GM19468 (cell line): ENCODE results near the gene COX20.
A peak's percentile ranks its signal among the peaks of the same experiment; 100 is the strongest.
"Not testable (repeated sequence)": the region's sequence is repeated elsewhere in the genome, so short reads cannot be mapped to it uniquely, and the experiment has no call there.

Experiments
- ATAC-seq: cut with Tn5 transposase; IDR thresholded peaks from one replicate; pipeline ENCODE4 v1.9.1; 2021; ENCODE audit warnings: mild to moderate bottlenecking, moderate library complexity, moderate number of reproducible peaks; ENCODE audit not compliant: unreplicated experiment; ENCODE audit errors: extremely low read depth

Gene COX20, protein sequence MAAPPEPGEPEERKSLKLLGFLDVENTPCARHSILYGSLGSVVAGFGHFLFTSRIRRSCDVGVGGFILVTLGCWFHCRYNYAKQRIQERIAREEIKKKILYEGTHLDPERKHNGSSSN

DNA sequence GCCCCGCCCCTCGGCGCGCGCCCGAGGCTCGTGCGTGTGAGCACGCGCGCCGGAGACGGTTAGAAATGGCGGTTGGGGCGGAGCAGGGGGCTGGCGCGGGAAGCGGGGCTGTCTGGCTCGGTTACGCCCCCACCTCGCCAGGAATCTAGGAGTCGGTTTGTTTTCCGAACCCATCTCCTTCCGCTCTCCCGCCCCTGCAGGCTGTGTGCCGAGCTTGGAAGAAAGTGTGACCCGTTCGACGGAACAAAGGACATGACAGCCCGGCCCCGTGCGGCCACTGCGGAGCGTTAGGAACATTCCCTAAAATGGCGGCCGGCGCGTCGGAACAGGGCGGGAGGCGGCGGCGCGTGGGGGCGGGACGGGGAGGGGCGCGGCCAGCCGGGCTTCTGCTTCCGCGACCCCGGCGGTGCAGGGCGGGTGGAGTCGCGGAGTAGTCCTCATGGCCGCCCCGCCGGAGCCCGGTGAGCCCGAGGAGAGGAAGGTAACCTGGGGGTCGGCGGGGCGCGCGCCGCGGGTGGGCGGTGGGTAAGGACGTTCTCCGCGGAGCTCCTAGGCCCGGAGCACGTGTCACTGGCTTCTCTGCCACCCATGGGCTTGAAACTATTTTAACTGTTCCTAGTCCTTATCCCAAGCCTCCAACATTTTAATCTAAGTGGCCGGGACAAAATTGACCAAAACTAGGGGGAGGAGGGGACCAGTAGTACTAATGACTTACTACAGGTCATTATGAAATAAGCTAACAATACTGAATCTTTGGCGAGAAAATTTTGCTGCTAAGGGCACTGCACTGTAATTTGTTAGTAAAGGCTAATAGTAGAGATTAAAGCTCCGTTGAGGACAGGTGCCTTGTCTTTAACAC lies at the start of gene COX20:
COX20 (plus strand) TSS at position 383 of the 859 bp plus-strand sequence; CDS start at position 440, 57 bp downstream.
- ATAC-seq, result peak; percentile 41

DNA sequence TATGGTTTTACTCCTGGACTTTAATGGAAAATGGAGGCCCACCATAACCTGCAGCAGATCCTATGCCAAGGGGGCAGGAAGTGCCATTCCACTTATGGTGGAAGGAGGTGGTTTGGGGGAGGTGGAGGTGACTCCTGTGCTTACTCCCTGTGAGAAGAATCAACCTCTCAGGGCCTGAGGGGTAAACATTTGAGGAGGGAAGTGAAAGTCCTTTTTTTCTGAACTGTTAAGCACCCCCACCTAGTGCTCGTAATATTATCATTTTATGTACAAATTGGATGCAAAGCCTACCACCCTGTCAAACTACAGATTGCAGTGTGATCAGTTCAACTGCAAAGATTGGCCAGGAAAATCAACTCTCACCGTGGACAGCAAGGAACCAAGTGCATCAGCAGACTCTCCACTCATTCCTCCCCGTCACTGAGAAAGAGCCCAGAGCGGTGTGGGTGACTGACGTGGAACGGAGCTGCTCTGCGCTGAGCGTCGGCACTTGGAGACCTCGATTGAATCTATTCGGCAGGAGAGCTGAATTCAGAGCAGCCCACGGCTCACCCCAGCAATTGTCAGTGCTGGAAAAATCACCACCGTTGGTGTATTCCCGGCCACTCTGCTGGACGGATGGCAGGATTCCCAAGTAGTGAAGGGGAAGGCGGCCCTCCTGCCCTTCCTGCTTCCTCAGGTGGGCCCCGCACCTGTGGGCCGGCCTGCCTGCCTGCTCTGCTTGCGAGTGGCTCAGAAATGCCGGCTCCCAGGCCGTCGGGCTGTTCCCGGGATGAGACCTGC lies 46.8 kb upstream of the COX20 start:
- no peak for ATAC-seq

DNA sequence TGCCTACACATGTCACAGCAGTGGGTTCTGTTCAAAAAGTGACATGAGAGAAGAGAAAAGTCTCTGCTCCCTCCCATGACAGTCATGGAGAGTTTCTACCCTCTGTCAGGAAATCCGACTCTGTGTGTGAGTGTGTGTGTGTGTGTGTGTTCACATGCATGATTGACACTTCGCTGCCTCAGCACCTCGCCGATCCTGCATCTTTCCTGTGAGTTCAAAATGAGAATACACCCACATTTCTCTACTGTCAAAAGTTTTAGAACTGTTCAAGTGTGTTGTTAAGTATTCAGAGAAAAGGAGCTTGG lies 46.2 kb upstream of the COX20 start:
- no peak for ATAC-seq

DNA sequence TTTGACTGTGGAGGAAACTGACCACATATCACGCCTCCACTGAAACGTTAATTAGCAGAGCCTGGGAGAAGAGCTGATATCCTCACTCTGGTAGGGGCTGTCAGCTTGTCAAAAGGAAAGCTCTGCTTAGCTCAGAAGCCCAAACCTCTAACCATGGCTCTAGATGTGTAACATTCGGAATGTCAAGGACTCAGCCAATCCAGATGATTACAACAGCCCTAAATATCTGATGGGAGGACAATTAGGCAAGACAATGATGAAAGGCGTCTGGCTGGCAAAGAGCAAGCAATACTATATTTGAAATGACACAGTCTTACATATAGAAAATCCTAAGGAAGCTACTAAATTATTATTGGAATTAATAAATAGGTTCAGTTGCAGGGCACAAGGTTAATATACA lies 45.7 kb upstream of the COX20 start:
- no peak for ATAC-seq

DNA sequence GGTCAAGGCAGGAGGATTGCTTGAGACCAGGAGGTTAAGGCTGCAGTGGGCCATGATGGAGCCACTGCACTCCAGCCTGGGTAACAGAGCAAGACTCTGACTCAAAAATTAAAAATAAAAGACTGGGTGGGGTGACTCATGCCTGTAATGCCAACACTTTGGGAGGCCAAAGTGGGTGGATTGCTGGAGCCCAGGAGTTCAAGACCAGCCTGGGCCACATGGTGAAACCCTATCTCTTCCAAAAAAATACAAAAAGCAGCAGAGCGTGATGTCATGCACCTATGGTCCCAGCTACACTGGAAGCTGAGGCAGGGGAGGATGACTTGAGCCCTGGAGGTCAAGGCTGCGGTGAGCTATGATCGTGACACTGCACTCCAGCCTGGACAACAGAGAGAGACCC lies 44.4 kb upstream of the COX20 start:
- no peak for ATAC-seq

DNA sequence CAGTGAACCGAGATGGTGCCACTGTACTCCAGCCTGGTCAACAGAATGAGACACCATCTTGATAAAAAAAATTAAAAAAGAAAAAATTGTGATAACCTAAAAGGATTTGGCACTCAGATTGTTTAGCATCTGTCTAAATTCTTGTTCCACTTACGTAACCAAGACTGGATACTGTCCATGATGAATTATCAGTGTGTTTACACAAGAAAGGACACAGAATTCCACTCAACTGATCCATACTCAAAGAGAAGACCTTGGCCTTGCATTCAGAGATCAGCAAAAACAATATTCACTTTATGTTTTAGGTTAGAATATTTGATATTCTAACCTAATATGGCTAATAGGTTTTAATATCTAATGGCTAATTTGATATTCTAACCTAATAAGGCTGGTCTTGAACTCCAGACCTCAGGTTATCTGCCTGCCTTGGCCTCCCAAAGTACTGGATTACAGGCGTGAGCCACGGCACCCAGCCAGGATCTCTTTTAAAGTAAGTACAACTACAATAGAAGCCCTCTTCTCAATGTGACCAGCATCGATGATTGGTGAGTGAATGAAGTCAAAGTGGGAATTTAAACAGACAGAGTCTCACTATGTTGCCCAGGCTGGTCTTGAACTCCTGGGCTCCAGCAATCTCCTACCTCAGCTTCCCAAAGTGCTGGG lies 43.1 kb upstream of the COX20 start:
- no peak for ATAC-seq

DNA sequence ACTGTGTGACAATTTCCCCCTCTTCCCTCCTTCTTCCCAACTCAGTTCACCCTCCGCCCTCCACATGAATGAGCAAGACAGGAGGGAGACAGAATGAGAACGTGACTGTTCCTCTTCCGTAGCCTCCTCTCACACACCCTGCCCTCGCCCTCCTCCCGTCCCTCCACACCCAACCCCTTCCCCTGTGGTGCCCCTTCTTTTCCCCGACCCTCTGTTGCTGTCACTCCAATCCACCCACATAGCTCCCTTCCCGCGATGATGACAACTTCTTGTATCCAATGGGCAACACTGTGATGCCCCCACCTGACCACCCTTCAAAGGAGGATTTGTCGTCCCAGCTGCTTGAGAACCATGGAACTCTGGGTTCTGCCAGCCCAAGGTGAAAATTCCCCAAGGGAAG lies 41.4 kb upstream of the COX20 start:
- ATAC-seq, result no peak

DNA sequence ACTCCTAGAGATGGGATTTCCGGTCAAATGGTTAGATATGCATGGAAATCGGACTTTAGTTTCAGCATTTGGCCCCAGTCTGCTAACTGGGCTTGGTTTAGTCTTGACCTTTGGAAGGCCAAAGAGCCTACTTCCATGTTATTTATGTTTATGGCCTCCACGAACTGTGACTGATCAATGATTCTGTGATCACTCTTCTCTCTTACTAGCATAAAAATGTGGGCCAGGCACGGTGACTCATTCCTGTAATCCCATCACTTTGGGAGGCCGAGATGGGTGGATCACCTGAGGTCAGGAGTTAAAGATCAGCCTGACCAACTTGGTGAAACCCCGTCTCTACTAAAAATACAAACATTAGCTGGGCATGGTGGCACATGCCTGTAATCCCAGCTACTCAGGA lies 40.9 kb upstream of the COX20 start:
- ATAC-seq, result not testable (repeated sequence)

DNA sequence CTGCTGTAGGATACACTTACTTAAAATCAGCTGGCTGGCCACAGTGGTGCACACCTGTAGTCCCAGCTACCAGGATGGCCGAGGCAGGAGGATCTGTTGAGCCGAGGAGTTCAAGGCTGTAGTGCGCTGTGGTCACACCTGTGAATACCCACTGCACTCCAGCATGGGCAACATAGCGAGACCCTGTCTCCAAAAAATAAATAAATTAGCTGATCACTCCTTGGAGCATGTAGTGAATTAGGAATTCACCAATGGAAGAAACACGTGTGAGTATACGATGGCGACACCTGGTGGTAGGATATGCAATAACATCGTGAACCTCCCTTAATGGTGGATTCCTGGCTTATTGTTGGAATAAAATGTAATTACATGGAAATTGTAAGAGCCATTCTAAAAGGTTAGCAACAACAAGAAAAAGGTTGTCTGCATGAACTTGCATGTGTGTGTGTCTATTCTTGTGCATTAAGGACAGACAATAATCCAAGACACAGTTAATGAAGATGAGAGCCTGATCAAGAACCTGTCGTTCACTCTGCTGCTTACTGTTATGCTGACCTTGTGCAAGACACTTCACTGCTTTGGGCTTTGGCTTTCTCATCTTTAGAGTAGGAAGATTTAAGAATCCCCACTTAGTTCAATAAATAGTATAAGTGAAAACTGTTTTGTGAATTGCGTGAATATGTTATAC lies 38.6 kb upstream of the COX20 start:
- ATAC-seq, result no peak

DNA sequence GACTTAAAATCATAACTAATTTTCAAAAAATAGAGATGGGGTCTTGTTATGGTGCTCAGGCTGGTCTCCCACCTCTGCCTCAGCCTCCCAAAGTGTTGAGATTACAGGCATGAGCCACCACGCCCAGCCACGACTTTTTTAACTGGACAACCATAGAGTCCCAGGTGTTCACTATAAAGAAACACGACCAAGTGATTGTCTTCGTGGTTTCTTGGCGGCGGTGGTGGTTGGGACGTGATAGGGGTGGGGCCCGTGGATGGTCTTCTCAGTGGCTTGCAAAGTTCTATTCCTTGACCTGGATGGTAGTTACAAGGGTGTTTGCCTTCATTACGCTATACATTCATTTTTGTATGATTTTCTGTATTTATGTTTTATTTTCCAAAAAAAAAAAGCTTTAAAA lies 34.6 kb upstream of the COX20 start:
- no peak for ATAC-seq

DNA sequence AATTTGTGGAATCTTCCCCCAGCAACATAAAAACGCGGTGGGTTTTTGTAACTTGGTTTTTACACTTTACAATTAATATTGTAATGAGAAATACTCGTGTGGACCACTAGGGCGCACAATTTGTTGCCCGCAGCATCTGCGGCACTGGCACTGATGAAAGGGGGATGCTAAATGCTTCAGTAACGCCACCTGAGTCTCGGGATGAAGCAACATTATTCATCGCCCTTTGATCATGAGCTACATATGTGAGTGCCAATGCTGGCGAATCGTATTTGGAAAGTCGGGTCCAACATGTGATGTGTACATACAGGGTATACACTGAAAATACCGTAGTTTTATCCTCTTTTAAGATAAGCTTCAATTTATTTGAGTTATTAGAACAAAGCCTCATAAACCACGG lies 34.2 kb upstream of the COX20 start:
- no peak for ATAC-seq

DNA sequence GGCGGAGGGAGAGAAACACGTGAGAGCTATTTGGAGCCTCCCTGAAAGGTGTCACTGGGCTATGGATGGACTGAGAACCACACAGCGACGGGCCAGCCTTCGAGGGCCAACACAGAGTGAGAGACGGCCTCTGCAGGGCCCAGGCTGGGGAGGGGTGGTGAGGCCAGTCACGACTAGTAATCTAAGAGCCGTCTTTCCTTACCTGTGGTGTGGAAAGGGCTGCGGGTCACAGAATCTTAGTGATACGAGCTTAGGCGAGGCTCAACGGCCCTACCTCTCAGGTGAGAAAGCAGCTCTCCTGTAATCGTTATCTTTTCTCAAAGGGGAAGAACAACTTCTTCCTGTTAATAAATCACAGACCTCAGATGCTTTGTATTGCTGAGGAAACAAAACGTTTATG lies 33.4 kb upstream of the COX20 start:
- ATAC-seq, result no peak

DNA sequence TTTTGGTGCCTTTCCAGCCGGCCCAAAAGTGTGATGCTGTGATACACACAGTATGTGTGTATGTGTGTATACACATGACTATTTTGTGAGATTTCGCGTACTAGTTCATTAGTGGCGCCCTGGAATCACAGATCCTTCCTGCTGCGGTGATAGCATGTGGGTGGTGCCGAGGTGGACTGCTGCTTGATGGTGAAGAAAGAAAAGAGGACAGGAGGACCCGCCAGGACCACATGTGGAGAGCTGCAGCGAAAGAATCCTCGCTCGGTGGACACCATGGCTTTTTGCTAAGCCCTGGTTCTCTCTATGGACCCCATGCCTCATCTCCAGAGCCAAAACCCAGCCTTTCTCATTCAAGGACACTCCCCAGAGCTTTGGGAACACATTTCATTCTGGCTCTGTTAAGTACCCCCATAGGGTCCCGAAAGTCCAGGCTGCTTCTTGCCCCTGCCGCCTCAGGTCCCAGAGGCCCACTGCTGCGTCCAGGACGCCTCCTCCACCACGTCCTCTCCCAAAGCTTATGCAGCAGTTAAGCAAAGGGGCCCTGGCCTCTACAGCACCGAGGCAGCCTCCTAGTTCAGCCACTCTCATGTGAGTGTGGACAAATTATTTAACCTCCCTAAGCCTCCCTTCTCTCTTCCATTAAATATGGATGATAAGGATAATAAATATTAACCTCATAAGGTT lies 32.8 kb upstream of the COX20 start:
- no peak for ATAC-seq

DNA sequence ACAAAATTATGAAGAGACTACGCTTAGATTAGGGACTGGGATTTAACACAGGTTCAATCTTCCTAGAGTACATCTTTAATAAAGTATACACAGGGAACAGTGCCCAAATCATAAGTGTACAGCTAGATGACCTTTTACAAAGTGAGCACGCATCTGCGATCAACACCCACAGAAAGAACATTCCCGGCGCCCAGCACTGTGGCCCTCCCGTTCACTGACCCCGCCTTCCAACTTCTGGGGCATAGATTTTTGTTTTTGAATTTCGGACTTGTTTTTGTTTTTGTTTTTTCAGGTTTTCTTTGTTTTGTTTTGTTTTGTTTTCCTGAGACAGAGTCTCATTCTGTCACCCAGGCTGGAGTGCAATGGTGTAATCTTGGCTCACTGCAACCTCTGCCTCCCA lies 30.6 kb upstream of the COX20 start:
- ATAC-seq, result no peak

DNA sequence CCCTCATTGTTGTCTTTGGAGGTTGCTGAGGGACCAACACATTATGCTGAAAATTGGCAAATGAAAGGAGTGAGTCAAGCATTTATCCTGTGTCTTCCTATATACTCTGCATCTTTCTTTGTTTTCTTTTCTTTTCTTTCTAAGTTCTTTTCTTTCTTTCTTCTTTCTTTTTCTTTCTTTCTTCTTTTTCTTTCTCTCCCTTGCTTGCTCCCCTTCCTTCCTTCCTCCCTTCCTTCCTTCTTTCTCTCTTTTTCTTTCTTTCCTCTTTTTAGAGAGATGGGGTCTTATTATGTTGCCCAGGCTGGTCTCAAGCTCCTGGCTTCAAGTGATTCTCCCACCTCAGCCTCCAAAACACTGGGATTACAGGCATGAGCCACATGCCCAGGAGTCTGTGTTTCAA lies 28.3 kb upstream of the COX20 start:
- no peak for ATAC-seq

DNA sequence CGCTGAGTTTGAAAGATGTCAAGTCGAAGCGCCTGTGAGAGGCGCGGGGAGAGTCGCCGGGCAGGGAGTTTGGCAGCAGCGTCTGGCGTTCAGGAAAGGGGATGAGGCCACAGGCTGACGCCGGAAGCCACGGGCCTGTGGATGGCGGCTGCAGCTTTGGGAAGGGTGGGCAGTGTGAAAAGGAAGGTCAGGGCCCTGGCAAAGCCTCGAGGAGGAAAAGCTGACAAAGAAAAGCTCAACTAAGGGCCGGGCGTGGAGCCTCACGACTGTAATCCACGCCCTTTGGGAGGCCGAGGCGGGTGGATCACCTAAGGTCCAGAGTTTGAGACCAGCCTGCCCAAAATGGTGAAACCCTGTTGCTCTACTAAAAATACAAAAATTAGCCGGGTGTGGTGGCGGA lies 25.2 kb upstream of the COX20 start:
- ATAC-seq, result no peak

DNA sequence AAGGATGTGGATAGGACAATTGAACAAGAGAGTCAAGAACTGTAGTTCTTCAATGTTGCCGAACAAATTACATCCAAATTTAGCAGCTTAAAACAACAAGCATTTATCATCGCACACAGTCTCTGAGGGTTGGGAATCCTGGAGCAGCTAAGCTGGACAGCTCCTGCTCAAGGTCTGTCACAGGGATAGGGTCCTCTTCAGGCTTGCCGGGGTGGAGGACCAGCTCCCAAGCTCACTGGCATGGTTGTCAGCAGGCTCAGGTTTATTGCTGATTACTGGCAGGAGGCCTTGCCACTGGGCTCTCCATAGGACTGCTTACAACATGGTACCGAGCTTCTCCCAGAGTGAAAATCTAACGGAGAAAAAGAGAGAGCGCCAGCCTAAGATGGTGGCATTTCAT lies 22.1 kb upstream of the COX20 start:
- ATAC-seq, result no peak

DNA sequence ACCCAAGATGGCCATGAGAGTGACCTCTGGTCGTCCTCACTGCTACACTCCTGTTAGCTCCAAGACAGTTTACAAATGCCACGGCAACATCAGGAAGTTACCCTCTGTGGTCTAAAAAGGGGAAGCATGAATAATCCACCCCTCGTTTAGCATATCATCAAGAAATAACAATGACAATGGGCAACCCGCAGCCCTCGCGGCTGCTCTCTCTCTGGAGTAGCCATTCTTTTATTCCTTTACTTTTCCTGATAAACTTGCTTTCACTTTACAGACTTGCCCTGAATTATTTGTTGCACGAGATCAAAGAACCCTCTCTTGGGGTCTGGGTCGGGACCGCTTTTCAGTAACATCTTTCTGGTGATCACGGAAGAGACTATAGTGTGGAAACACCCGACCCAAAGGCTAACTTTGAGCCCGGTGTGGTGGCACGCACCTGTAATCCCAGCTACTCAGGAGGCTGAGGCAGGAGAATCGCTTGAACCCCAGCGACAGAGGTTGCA lies 19.8 kb upstream of the COX20 start:
- ATAC-seq, result no peak

DNA sequence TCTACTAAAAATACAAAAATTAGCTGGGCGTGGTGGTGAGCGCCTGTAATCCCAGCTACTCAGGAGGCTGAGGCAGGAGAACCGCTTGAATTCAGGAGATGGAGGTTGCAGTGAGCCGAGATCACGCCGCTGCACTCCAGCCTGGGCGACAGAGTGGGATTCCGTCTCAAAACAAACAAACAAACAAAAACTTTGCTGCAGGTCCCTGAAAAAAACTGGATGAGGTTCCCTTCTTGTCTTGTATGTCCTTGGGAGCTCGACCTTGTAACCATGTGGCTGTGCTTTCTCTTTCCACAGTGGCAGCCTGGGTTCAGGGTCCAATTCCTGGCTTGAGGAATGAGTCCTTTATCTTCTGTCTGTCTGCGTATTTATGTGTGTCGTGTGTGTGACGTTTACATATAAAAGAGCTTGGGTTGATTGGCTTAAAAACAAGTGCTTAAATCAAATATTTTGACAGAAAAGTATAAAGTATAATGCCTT lies 18.0 kb upstream of the COX20 start:
- ATAC-seq, result no peak

DNA sequence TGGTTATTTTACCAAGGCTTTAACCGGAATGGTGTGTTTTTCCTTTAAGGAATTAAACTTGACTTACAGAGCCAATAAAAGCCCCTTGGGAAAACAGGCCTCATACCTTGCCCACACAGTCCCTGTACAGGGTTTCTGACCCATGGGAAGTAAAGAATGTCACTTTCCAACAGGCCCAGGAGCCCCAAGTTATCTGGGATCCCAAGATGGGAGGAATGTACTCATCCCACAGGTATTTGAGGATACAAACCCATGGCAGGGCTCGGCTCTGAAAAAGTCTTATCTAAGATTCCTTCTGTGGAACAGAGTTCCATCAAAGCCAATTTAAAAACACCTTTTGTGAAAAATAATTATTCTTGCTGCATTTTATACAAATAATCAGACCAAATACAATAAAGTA lies 15.3 kb upstream of the COX20 start:
- no peak for ATAC-seq
